Peyer's patch (tissue), 4 donors: ENCODE results near the gene WNT9A.

Experiments used
- POLR2A ChIP-seq, 2 donors: fragments of 450-650 bp; IDR thresholded peaks; one replicate each; pipeline ENCODE4 v1.5.1; 2017; ENCODE audit warnings: antibody characterized with exemption in 2 of 2, mild to moderate bottlenecking in 2 of 2, moderate library complexity in 2 of 2
- TF ChIP-seq, protein P1 (sequence below), 6 experiments: fragments of 450-650 bp in 4 of 6; fragments of 200-600 bp in 2 of 6; sonication (generic) in 1 of 6; IDR thresholded peaks; one replicate each; pipeline ENCODE4 v1.5.1; 2017 to 2019; ENCODE audit warnings: antibody characterized with exemption in 6 of 6, mild to moderate bottlenecking in 3 of 6, moderate library complexity in 1 of 6

DNA sequence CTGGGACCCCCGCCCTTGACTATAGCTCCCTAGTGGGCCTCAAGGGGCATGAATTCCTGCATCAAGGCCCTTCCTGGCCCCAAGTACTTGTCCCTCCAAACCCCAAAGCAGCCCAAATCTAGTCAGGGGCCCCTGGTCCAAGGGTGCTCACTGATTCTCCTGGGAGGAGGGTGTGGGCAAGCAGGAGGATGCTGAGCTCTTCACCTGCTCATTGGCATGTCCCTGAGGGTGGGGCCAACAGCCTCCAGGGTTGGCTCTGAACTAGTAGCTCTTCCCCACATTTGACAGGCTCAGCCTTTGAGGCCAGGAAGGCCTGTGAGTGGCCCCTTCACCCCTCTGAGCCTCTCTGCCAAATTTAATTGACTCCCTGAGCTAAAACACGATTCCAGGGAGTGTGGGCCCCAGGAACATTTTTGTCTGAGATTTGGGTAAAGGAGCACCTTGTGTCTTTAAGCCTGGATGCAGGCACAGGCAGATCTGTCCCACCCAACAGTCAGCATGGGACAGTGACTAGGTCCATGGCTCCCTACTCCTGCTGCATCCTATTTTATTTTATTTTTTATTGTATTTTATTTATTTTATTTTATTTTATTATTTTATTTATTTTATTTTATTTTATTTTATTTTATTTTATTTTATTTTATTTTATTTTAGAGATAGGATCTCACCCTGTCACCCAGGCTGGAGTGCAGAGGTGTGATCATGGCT lies 11.0 kb upstream of the WNT9A start:
- TF ChIP-seq, protein P1, sequence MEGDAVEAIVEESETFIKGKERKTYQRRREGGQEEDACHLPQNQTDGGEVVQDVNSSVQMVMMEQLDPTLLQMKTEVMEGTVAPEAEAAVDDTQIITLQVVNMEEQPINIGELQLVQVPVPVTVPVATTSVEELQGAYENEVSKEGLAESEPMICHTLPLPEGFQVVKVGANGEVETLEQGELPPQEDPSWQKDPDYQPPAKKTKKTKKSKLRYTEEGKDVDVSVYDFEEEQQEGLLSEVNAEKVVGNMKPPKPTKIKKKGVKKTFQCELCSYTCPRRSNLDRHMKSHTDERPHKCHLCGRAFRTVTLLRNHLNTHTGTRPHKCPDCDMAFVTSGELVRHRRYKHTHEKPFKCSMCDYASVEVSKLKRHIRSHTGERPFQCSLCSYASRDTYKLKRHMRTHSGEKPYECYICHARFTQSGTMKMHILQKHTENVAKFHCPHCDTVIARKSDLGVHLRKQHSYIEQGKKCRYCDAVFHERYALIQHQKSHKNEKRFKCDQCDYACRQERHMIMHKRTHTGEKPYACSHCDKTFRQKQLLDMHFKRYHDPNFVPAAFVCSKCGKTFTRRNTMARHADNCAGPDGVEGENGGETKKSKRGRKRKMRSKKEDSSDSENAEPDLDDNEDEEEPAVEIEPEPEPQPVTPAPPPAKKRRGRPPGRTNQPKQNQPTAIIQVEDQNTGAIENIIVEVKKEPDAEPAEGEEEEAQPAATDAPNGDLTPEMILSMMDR (IDR thresholded peaks at IDR 0.05) = no peak
- no peak for TF ChIP-seq POLR2A (IDR thresholded peaks at IDR 0.05)
